Mesothelial cell of epicardium (in vitro differentiated cells): ENCODE results near the gene SUV39H1. TPM values are rescaled to one million over a fixed set of nuclear protein-coding genes. Genes with fewer than 3 reads are reported as not detected.
"Not testable (repeated sequence)": the region's sequence is repeated elsewhere in the genome, so short reads cannot be mapped to it uniquely, and the experiment has no call there.

ENCODE experiments used
- DNase-seq, 2 experiments: peaks; one replicate each; pipeline ENCODE4 v3.0.0; 2021; ENCODE audit warnings: low spot score in 2 of 2; ENCODE audit not compliant: unreplicated experiment in 2 of 2
- H3K27ac Mint-ChIP-seq: 2 replicates; pipeline ENCODE4 v1.8.0; 2021; ENCODE audit warnings: mixed read lengths
- H3K27me3 Mint-ChIP-seq: 2 replicates; pipeline ENCODE4 v1.8.0; 2021; ENCODE audit warnings: low read depth, mixed read lengths
- H3K36me3 Mint-ChIP-seq: 2 replicates; pipeline ENCODE4 v1.8.0; 2021; ENCODE audit warnings: mixed read lengths
- H3K4me1 Mint-ChIP-seq: 2 replicates; pipeline ENCODE4 v1.8.0; 2021; ENCODE audit warnings: mixed read lengths
- H3K4me3 Mint-ChIP-seq: 2 replicates; pipeline ENCODE4 v1.8.0; 2021; ENCODE audit warnings: mild to moderate bottlenecking, moderate library complexity, mixed read lengths
- H3K9me3 Mint-ChIP-seq: 2 replicates; pipeline ENCODE4 v1.8.0; 2021; ENCODE audit warnings: mixed read lengths
- CTCF ChIP-seq: fragments of 200-600 bp; sonication (generic); IDR thresholded peaks from one replicate; pipeline ENCODE4 v1.5.0; 2021; ENCODE audit warnings: antibody characterized with exemption; ENCODE audit not compliant: unreplicated experiment
- total RNA-seq: library from RNA; stranded (reverse); gene quantifications from 3 replicates; pipeline ENCODE4 v1.2.1, GENCODE V29; 2021

The SUV39H1 gene
- total RNA-seq, 1 donor from 2014 or later = 5.3 TPM

- no peak for TF ChIP-seq CTCF
Measured at GRCh38 chrX:48684134-48684533, 12.4 kb upstream of the SUV39H1 start.

GRCh38 chrX:48685416-48685815 is 11.1 kb upstream of the SUV39H1 start:
- H3K9me3 Mint-ChIP-seq = peaks cover 23% of the 10 kb centered on the region
- TF ChIP-seq CTCF = no peak
- no peaks in the 10 kb centered on the region for H3K4me1 Mint-ChIP-seq
- H3K27me3 Mint-ChIP-seq = peaks cover 18% of the 10 kb centered on the region
- no peak for DNase-seq
- no peak overlapping the region for H3K27ac Mint-ChIP-seq
- H3K4me3 Mint-ChIP-seq = no peak overlapping the region
- H3K36me3 Mint-ChIP-seq = no peaks in the 10 kb centered on the region

More at GRCh38 chrX:48684134-48684533, 12.4 kb upstream of the SUV39H1 start:
- H3K27me3 Mint-ChIP-seq = peaks cover 18% of the 10 kb centered on the region
- peaks cover 28% of the 10 kb centered on the region for H3K9me3 Mint-ChIP-seq
- H3K36me3 Mint-ChIP-seq = no peaks in the 10 kb centered on the region
- no peak overlapping the region for H3K4me3 Mint-ChIP-seq
- no peaks in the 10 kb centered on the region for H3K4me1 Mint-ChIP-seq
- no peak overlapping the region for H3K27ac Mint-ChIP-seq
- DNase-seq = no peak

- peaks cover 26% of the 10 kb centered on the region for H3K9me3 Mint-ChIP-seq
- no peak overlapping the region for H3K27ac Mint-ChIP-seq
- no peak overlapping the region for H3K4me3 Mint-ChIP-seq
- peaks cover 23% of the 10 kb centered on the region for H3K27me3 Mint-ChIP-seq
- no peak for TF ChIP-seq CTCF
- no peaks in the 10 kb centered on the region for H3K36me3 Mint-ChIP-seq
- DNase-seq = no peak
- H3K4me1 Mint-ChIP-seq = no peaks in the 10 kb centered on the region
Measured at GRCh38 chrX:48688531-48689150, 7.9 kb upstream of the SUV39H1 start.

- Mint-ChIP-seq H3K4me1 (no peaks in the 10 kb centered on the region), H3K9me3 (peaks cover 25% of the 10 kb centered on the region), H3K27ac (no peak overlapping the region)
Measured at GRCh38 chrX:48689208-48689920, 7.2 kb upstream of the SUV39H1 start.

GRCh38 chrX:48691746-48692145 is 4.8 kb upstream of the SUV39H1 start:
- Mint-ChIP-seq H3K27me3 (peaks cover 20% of the 10 kb centered on the region), H3K9me3 (peaks cover 12% of the 10 kb centered on the region)
- H3K27ac Mint-ChIP-seq, DNase-seq, H3K4me1 Mint-ChIP-seq, H3K36me3 Mint-ChIP-seq, H3K4me3 Mint-ChIP-seq: not testable (repeated sequence)

More at GRCh38 chrX:48689208-48689920, 7.2 kb upstream of the SUV39H1 start:
- Mint-ChIP-seq H3K36me3 (no peaks in the 10 kb centered on the region), H3K27me3 (peaks cover 25% of the 10 kb centered on the region), H3K4me3 (no peak overlapping the region)
- DNase-seq = no peak
- no peak for TF ChIP-seq CTCF

GRCh38 chrX:48694776-48695533 is 1.6 kb upstream of the SUV39H1 start:
- no peak for TF ChIP-seq CTCF
- peaks cover 13% of the 10 kb centered on the region for H3K9me3 Mint-ChIP-seq
- DNase-seq = no peak
- H3K4me1 Mint-ChIP-seq = peaks cover 14% of the 10 kb centered on the region
- H3K27ac Mint-ChIP-seq = no peak overlapping the region
- peaks cover 13% of the 10 kb centered on the region for H3K27me3 Mint-ChIP-seq
- H3K36me3 Mint-ChIP-seq = peaks cover 5% of the 10 kb centered on the region
- H3K4me3 Mint-ChIP-seq = peak overlapping the region; percentile 81
